Measurements from ENCODE around the gene CYB5R2. TPM values are rescaled to one million over a fixed set of nuclear protein-coding genes. Genes with fewer than 3 reads are reported as not detected.

CYB5R2 gene
- 4.9 and 6.2 TPM in 2 replicates for total RNA-seq

GRCh38 chr11:7672960-7673723 lies at the start of gene CYB5R2:
Gene CYB5R2, minus strand, starts transcription at chr11:7673500. Its CDS starts 675 bp downstream, at chr11:7672825.

GRCh38 chr11:7706377-7706776 lies 33.1 kb upstream of the CYB5R2 start, which contains the start of gene OVCH2:
Gene OVCH2, minus strand, starts transcription at chr11:7706477. Its CDS starts 83 bp downstream, at chr11:7706394.

Other genes starting within 250 kb of the CYB5R2 start
- 2.9 TPM in 1 of 2 replicates, not detected in the other for gene OLFML1, start 188.0 kb downstream of the CYB5R2 start, total RNA-seq
- gene PPFIBP2, start 159.5 kb downstream of the CYB5R2 start, total RNA-seq: 0.65 and 2.9 TPM in 2 replicates
- not detected in 2 replicates for gene OVCH2, start 33.0 kb upstream of the CYB5R2 start, total RNA-seq
- gene OR5P2, start 123.4 kb upstream of the CYB5R2 start, total RNA-seq: not detected in 2 replicates
- gene OR5P3, start 157.3 kb upstream of the CYB5R2 start, total RNA-seq: not detected in 2 replicates